Neuronal stem cell (in vitro differentiated cells): ENCODE results near the gene ARL5C.
"Not testable (repeated sequence)": the region's sequence is repeated elsewhere in the genome, so short reads cannot be mapped to it uniquely, and the experiment has no call there.

Source experiments
- DNase-seq: peaks from one replicate; pipeline ENCODE4 v3.0.0-alpha.2; 2013; ENCODE audit warnings: low spot score
- H2AFZ ChIP-seq: one replicate; pipeline ENCODE4 v1.6.1; 2013; ENCODE audit warnings: mild to moderate bottlenecking, low read length, inconsistent platforms
- H2AK5ac ChIP-seq: 2 replicates; pipeline ENCODE4 v1.6.1; 2013; ENCODE audit warnings: low read depth, mild to moderate bottlenecking, inconsistent platforms, low read length, moderate library complexity, mixed read lengths
- H2BK120ac ChIP-seq: 2 replicates; pipeline ENCODE4 v1.6.1; 2013; ENCODE audit warnings: low read depth, mild to moderate bottlenecking, inconsistent platforms, low read length, moderate library complexity, mixed read lengths
- H2BK12ac ChIP-seq: one replicate; pipeline ENCODE4 v1.6.1; 2013; ENCODE audit warnings: low read length, inconsistent platforms
- H2BK15ac ChIP-seq: 2 replicates; pipeline ENCODE4 v1.6.1; 2013; ENCODE audit warnings: mild to moderate bottlenecking, low read length, inconsistent platforms, mixed read lengths
- H2BK5ac ChIP-seq: one replicate; pipeline ENCODE4 v1.6.1; 2013; ENCODE audit warnings: inconsistent platforms, mild to moderate bottlenecking, low read length, moderate library complexity
- H3K14ac ChIP-seq: one replicate; pipeline ENCODE4 v1.6.1; 2013; ENCODE audit warnings: low read length, inconsistent platforms
- H3K18ac ChIP-seq: 2 replicates; pipeline ENCODE4 v1.6.1; 2013; ENCODE audit warnings: low read length, inconsistent platforms
- H3K23ac ChIP-seq: 2 replicates; pipeline ENCODE4 v1.6.1; 2013; ENCODE audit warnings: low read depth, mild to moderate bottlenecking, mixed read lengths, low read length, inconsistent platforms; ENCODE audit not compliant: poor library complexity
- H3K27ac ChIP-seq: replicated peaks from 3 replicates; pipeline ENCODE4 v1.5.1; 2013; ENCODE audit warnings: low read length, inconsistent platforms
- H3K27me3 ChIP-seq, 3 experiments: 2 replicates each; pipeline ENCODE4 v1.6.1; 2013; ENCODE audit warnings: low read length in 3 of 3, mild to moderate bottlenecking in 2 of 3, inconsistent platforms in 1 of 3, low read depth in 1 of 3, mixed read lengths in 1 of 3, moderate library complexity in 1 of 3; ENCODE audit not compliant: control insufficient read depth in 3 of 3, insufficient read depth in 3 of 3
- H3K36me3 ChIP-seq, 2 donors: replicated peaks in 1 of 2; 2 replicates each; pipeline ENCODE4 v1.6.1; 2013; ENCODE audit warnings: low read length in 2 of 2; ENCODE audit not compliant: control insufficient read depth in 2 of 2, insufficient read depth in 2 of 2
- H3K4ac ChIP-seq: 2 replicates; pipeline ENCODE4 v1.6.1; 2013; ENCODE audit warnings: inconsistent platforms, mild to moderate bottlenecking, low read length, moderate library complexity
- H3K4me1 ChIP-seq, 2 donors: 1 replicate in 1 of 2; 2 replicates in 1 of 2; pipeline ENCODE4 v1.6.1; 2013; ENCODE audit warnings: low read length in 2 of 2, low read depth in 1 of 2; ENCODE audit not compliant: control insufficient read depth in 2 of 2, insufficient read depth in 1 of 2
- H3K4me2 ChIP-seq: one replicate; pipeline ENCODE4 v1.6.1; 2013; ENCODE audit warnings: mild to moderate bottlenecking, low read length, inconsistent platforms; ENCODE audit not compliant: insufficient read depth, poor library complexity, severe bottlenecking
- H3K4me3 ChIP-seq, 2 donors: 2 replicates each; pipeline ENCODE4 v1.5.1; 2013; ENCODE audit warnings: low read length in 2 of 2, mild to moderate bottlenecking in 2 of 2, inconsistent platforms in 1 of 2, moderate library complexity in 1 of 2
- H3K79me1 ChIP-seq: one replicate; pipeline ENCODE4 v1.6.1; 2013; ENCODE audit warnings: low read depth, mild to moderate bottlenecking, inconsistent platforms, low read length, moderate library complexity
- H3K9ac ChIP-seq: one replicate; pipeline ENCODE4 v1.6.1; 2013; ENCODE audit warnings: mild to moderate bottlenecking, low read depth, low read length, inconsistent platforms; ENCODE audit not compliant: poor library complexity
- H3K9me3 ChIP-seq, 2 donors: replicated peaks in 1 of 2; 2 replicates each; pipeline versions ENCODE3 to v1.6.1; 2013; ENCODE audit warnings: low read length in 2 of 2, mild to moderate bottlenecking in 2 of 2, inconsistent platforms in 1 of 2, low read depth in 1 of 2, mixed read lengths in 1 of 2, moderate library complexity in 1 of 2; ENCODE audit not compliant: control insufficient read depth in 2 of 2, insufficient read depth in 1 of 2
- H4K8ac ChIP-seq: one replicate; pipeline ENCODE4 v1.6.1; 2013; ENCODE audit warnings: low read depth, mild to moderate bottlenecking, inconsistent platforms, low read length, moderate library complexity
- H4K91ac ChIP-seq: one replicate; pipeline ENCODE4 v1.6.1; 2013; ENCODE audit warnings: low read length, low read depth, mild to moderate bottlenecking, inconsistent platforms; ENCODE audit not compliant: poor library complexity
- WGBS, 2 donors: extraction: QIAGEN DNeasy Blood & Tissue Kit; methylation state at CpG; one replicate each; pipeline ENCODE4 v1.1.7; 2013; ENCODE audit warnings: missing lambda C conversion rate in 2 of 2, mixed read lengths in 1 of 2; ENCODE audit not compliant: insufficient read length in 2 of 2, insufficient replicate concordance in 1 of 2; ENCODE audit errors: extremely low coverage in 2 of 2; 5-methylcytosine and 5-hydroxymethylcytosine counted together

The ARL5C gene

DNA sequence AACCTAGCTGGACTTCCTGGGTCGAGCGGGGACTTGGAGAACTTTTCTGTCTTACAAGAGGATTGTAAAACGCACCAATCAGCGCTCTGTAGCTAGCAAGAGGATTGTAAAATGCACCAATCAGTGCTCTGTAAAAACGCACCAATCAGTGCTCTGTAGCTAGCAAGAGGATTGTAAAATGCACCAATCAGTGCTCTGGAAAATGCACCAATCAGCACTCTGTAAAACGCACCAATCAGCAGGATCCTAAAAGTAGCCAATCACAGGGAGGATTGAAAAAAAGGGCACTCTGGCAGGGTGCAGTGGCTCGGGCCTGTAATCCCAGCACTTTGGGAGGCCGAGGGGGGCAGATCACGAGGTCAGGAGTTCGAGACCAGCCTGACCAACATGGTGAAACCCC, 2.5 kb upstream of the ARL5C start:
- not testable (repeated sequence) for H3K14ac ChIP-seq, H2BK12ac ChIP-seq, H3K4me3 ChIP-seq, H2AFZ ChIP-seq, H3K4ac ChIP-seq, H3K79me1 ChIP-seq, H3K27ac ChIP-seq, H3K9me3 ChIP-seq, H2BK5ac ChIP-seq, H3K4me1 ChIP-seq, H2AK5ac ChIP-seq, DNase-seq, H3K9ac ChIP-seq, H3K23ac ChIP-seq, H2BK120ac ChIP-seq, H3K36me3 ChIP-seq, H3K18ac ChIP-seq, H3K4me2 ChIP-seq, H2BK15ac ChIP-seq, H4K91ac ChIP-seq, H4K8ac ChIP-seq
- no CpG with 5 or more reads among the region's 10 CpGs for WGBS, 2 donors
- H3K27me3 ChIP-seq = peaks cover 6 to 31% (median 28%) of the 10 kb centered on the region in 3 experiments

DNA sequence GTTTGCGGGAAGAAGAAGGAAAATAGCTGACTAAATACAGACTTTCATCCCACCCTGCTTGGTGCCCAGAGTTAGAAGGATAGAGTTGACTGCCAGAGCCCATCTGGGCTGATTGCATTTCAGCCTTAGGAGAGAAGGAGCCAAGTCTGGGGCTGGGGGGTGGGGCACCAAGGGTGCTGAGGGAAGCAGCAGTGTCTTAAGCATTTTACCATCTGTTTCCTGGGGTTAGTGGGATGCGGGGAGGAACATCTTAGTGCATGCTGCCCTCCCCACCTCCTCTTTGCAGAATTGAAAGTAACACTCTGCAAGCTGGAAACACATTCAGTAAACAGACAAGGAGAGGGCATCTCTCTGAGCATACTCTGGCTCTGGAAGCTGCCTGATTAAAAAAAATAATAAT, 1.5 kb upstream of the ARL5C start:
- no peak overlapping the region for H2AFZ ChIP-seq
- no peak overlapping the region for H2BK120ac ChIP-seq
- no peak overlapping the region for H3K18ac ChIP-seq
- H4K91ac ChIP-seq = no peak overlapping the region
- H2BK15ac ChIP-seq = no peak overlapping the region
- DNase-seq = no peak
- H3K14ac ChIP-seq = no peak overlapping the region
- H3K79me1 ChIP-seq = no peaks in the 10 kb centered on the region
- H2BK5ac ChIP-seq = no peak overlapping the region
- no peak overlapping the region for H3K4ac ChIP-seq
- no CpG with 5 or more reads among the region's 2 CpGs for WGBS, 2 donors
- H3K4me3 ChIP-seq = no peak overlapping the region
- H3K9ac ChIP-seq = no peak overlapping the region
- H3K4me1 ChIP-seq = peaks cover 0 to 3% of the 10 kb centered on the region in 2 donors
- H3K27ac ChIP-seq = no peak overlapping the region
- H3K4me2 ChIP-seq = no peak overlapping the region
- H3K9me3 ChIP-seq = peaks cover 0 to 2% of the 10 kb centered on the region in 2 donors
- peaks cover 6 to 31% (median 28%) of the 10 kb centered on the region in 3 experiments for H3K27me3 ChIP-seq
- H3K23ac ChIP-seq = no peak overlapping the region
- no peak overlapping the region for H2BK12ac ChIP-seq
- no peak overlapping the region for H2AK5ac ChIP-seq
- H3K36me3 ChIP-seq = no peaks in the 10 kb centered on the region
- no peak overlapping the region for H4K8ac ChIP-seq

GRCh38 chr17:39166437-39167335, 725 bp upstream of the ARL5C start:
- Histone ChIP-seq H2BK5ac (no peak overlapping the region), H3K27ac (no peak overlapping the region), H2AFZ (peak overlapping the region; percentile 10), H3K4ac (no peak overlapping the region), H3K4me3 (no peak overlapping the region), H3K4me2 (no peak overlapping the region), H2BK15ac (no peak overlapping the region), H2BK120ac (no peak overlapping the region), H3K9ac (no peak overlapping the region), H3K9me3 (peaks cover 0 to 3% of the 10 kb centered on the region in 2 donors), H3K27me3 (peaks cover 6 to 31% (median 28%) of the 10 kb centered on the region in 3 experiments), H3K18ac (no peak overlapping the region), H2BK12ac (no peak overlapping the region), H3K23ac (no peak overlapping the region), H3K36me3 (no peaks in the 10 kb centered on the region), H3K79me1 (no peaks in the 10 kb centered on the region), H4K8ac (no peak overlapping the region), H3K4me1 (no peaks in the 10 kb centered on the region), H2AK5ac (no peak overlapping the region), H3K14ac (no peak overlapping the region), H4K91ac (no peak overlapping the region)
- DNase-seq = no peak
- WGBS, 2 donors = no CpG with 5 or more reads among the region's 7 CpGs

DNA sequence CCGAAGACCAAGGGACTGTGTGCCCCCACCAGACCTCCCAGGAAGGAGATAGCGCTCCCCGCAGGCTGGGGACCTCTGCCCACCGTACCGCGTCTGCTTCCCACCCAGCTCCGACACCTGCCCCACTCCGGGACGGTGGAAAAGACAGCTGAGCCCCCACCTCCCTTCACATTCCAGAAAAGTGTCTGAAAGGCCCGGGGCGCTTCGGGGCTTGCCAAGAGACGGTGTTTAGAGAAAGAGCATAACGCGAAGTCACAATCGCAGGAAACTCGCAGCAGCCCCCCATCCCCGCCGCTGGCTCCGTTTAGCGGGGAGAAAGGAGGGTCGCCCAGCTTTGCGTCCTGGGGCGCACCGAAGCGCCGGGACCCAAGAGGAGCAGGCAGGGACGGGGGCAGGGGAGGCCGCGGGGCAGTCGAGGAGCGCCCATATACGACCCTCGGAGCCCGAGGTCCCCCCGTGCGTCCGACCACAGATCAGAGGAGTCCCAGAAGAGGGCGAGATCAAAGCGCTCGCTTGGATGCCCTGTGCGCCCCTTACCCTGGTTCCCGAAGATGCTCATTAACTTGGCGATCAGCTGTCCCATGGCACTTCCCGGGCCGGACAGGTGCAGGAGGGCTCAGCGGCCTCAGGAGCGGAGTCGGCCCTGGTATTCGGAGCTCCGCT, 652 bp downstream of the ARL5C start:
- no peak overlapping the region for H4K91ac ChIP-seq
- peak; percentile 30 for DNase-seq
- no CpG with 5 or more reads among the region's 51 CpGs for WGBS, 2 donors

More for the DNA sequence above, 652 bp downstream of the ARL5C start:
- peak overlapping the region; percentile 35 for H2BK5ac ChIP-seq
- peak overlapping the region; percentile 82 for H3K9ac ChIP-seq
- H3K14ac ChIP-seq = no peak overlapping the region
- H3K27ac ChIP-seq = no peak overlapping the region
- H3K36me3 ChIP-seq = no peaks in the 10 kb centered on the region
- peak overlapping the region; percentile 84 for H4K8ac ChIP-seq
- peak overlapping the region; percentile 86 for H2BK12ac ChIP-seq
- H2AFZ ChIP-seq = peak overlapping the region; percentile 92
- peak overlapping the region; percentile 20 for H3K23ac ChIP-seq
- peak overlapping the region; percentile 48 to 95 for H3K4me3 ChIP-seq
- H3K4me2 ChIP-seq = peak overlapping the region; percentile 92
- peaks cover 0 to 4% of the 10 kb centered on the region in 2 donors for H3K9me3 ChIP-seq
- no peak overlapping the region for H2AK5ac ChIP-seq
- H2BK120ac ChIP-seq = no peak overlapping the region
- H3K18ac ChIP-seq = peak overlapping the region; percentile 99
- H2BK15ac ChIP-seq = peak overlapping the region; percentile 75
- H3K4ac ChIP-seq = no peak overlapping the region
- H3K79me1 ChIP-seq = no peaks in the 10 kb centered on the region
- H3K27me3 ChIP-seq = peaks cover 6 to 31% (median 28%) of the 10 kb centered on the region in 3 experiments
- H3K4me1 ChIP-seq = no peaks in the 10 kb centered on the region
